ENCODE results near the gene ZDHHC11B. TPM values are rescaled to one million over a fixed set of nuclear protein-coding genes. Genes with fewer than 3 reads are reported as not detected.

Gene ZDHHC11B
- total RNA-seq, 2 donors from 2014 or later = 9.1 to 14.9 TPM

- DNase-seq (ENCODE audit: low spot score) = no peak
- intact Hi-C loops (cut with DNase I) = no loop called here
These were observed 122.4 kb downstream of the ZDHHC11B start for GRCh38 chr5:661891-662750.

- DNase-seq (ENCODE audit: low spot score) = no peak
- intact Hi-C loops (cut with DNase I) = no loop called here
These were observed 124.0 kb downstream of the ZDHHC11B start for GRCh38 chr5:660491-661030.

Other genes with a start within 250 kb of the ZDHHC11B start
- gene CEP72, start 172.4 kb downstream of the ZDHHC11B start, total RNA-seq = 1 to 10 TPM; 1.9 to 2.4 TPM
- 10 to 100 TPM in 1 of 2 donors, 1 to 10 TPM in 1; 9.8 to 10.8 TPM for gene TPPP, start 91.4 kb downstream of the ZDHHC11B start, total RNA-seq
- 10 to 100 TPM in 1 of 2 donors, 1 to 10 TPM in 1; 8.9 to 29.1 TPM for gene ZDHHC11, start 66.3 kb upstream of the ZDHHC11B start, total RNA-seq
- gene BRD9, start 108.1 kb upstream of the ZDHHC11B start, total RNA-seq = 10 to 100 TPM; 28.6 to 36.0 TPM
- 1 to 10 TPM in 1 of 2 donors, under 1 TPM in 1; 0.95 to 1.6 TPM for gene TRIP13, start 108.2 kb upstream of the ZDHHC11B start, total RNA-seq
- gene NKD2, start 224.1 kb upstream of the ZDHHC11B start, total RNA-seq = 1 to 10 TPM; 2.7 to 5.0 TPM